ENCODE data around the gene U2AF1L4. TPM values are rescaled to one million over a fixed set of nuclear protein-coding genes. Genes with fewer than 3 reads are reported as not detected.

The U2AF1L4 gene
- total and polyA plus RNA-seq, 10 of the 15 experiments (the other 5 are each of a cell fraction or from before 2014, with no cell fraction given): 7.9 to 21.6 (median 15.1) TPM

DNA sequence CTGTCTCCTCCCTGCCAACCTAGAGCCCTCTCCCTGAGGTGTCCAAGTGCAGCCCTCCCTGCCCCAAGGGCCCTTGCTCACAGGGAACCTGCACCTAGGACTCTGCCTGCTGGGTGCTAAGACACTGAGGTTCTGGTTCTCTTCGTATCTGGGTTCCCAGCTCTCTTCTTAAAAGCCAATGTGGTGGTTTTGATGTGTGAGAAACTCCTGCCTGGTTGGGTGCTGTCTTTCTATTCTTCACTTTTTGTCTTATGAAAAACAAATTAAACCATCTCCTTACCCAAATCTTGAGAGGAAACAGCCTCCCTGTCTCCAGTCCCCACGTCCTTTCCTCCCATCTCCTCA lies 31.7 kb downstream of the U2AF1L4 start:
- Histone ChIP-seq H3K79me2 (ENCODE audit: control insufficient read depth, insufficient read depth, low read length) (peaks cover 53% of the 10 kb centered on the region), H3K27ac (ENCODE audit: control insufficient read depth, insufficient read depth) (peak overlapping the region; percentile 95), H3K9ac (ENCODE audit: control insufficient read depth, insufficient read depth, low read length) (peak overlapping the region; percentile 77), H4K20me1 (ENCODE audit: control insufficient read depth, insufficient read depth) (no peaks in the 10 kb centered on the region), H2AFZ (ENCODE audit: control insufficient read depth, low read depth, low read length) (no peak overlapping the region), H3K4me1 (ENCODE audit: control insufficient read depth, insufficient read depth, low read length) (peaks cover 43% of the 10 kb centered on the region), H3K4me2 (ENCODE audit: control insufficient read depth, insufficient read depth) (peak overlapping the region; percentile 99), H3K4me3 (peak overlapping the region; percentile 82), H3K36me3 (ENCODE audit: control insufficient read depth in 2 of 2, insufficient read depth in 2 of 2, low read length in 1 of 2) (no peaks in the 10 kb centered on the region; a peak in 1 of 4 replicates), H3K9me3 (replicated peaks; ENCODE audit: control insufficient read depth, insufficient read depth, low read length) (no peaks in the 10 kb centered on the region), H3K27me3 (replicated peaks in 1 of 2; ENCODE audit: control insufficient read depth in 2 of 2, insufficient read depth in 2 of 2, low read length in 1 of 2) (no peaks in the 10 kb centered on the region)
- TF ChIP-seq, protein P1, sequence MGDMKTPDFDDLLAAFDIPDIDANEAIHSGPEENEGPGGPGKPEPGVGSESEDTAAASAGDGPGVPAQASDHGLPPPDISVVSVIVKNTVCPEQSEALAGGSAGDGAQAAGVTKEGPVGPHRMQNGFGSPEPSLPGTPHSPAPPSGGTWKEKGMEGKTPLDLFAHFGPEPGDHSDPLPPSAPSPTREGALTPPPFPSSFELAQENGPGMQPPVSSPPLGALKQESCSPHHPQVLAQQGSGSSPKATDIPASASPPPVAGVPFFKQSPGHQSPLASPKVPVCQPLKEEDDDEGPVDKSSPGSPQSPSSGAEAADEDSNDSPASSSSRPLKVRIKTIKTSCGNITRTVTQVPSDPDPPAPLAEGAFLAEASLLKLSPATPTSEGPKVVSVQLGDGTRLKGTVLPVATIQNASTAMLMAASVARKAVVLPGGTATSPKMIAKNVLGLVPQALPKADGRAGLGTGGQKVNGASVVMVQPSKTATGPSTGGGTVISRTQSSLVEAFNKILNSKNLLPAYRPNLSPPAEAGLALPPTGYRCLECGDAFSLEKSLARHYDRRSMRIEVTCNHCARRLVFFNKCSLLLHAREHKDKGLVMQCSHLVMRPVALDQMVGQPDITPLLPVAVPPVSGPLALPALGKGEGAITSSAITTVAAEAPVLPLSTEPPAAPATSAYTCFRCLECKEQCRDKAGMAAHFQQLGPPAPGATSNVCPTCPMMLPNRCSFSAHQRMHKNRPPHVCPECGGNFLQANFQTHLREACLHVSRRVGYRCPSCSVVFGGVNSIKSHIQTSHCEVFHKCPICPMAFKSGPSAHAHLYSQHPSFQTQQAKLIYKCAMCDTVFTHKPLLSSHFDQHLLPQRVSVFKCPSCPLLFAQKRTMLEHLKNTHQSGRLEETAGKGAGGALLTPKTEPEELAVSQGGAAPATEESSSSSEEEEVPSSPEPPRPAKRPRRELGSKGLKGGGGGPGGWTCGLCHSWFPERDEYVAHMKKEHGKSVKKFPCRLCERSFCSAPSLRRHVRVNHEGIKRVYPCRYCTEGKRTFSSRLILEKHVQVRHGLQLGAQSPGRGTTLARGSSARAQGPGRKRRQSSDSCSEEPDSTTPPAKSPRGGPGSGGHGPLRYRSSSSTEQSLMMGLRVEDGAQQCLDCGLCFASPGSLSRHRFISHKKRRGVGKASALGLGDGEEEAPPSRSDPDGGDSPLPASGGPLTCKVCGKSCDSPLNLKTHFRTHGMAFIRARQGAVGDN (IDR thresholded peaks at IDR 0.05): peak; percentile 76; the same call in 1 of the 2 replicates
- TF ChIP-seq CHD1 (IDR thresholded peaks at IDR 0.05; ENCODE audit: low read depth, low read length): 0 out of 2 replicates have a peak, but pooled peaks have one; percentile 0
- no peak for TF ChIP-seq IRF4 (IDR thresholded peaks at IDR 0.05; ENCODE audit: low read depth, low read length)
- TF ChIP-seq, protein P2, sequence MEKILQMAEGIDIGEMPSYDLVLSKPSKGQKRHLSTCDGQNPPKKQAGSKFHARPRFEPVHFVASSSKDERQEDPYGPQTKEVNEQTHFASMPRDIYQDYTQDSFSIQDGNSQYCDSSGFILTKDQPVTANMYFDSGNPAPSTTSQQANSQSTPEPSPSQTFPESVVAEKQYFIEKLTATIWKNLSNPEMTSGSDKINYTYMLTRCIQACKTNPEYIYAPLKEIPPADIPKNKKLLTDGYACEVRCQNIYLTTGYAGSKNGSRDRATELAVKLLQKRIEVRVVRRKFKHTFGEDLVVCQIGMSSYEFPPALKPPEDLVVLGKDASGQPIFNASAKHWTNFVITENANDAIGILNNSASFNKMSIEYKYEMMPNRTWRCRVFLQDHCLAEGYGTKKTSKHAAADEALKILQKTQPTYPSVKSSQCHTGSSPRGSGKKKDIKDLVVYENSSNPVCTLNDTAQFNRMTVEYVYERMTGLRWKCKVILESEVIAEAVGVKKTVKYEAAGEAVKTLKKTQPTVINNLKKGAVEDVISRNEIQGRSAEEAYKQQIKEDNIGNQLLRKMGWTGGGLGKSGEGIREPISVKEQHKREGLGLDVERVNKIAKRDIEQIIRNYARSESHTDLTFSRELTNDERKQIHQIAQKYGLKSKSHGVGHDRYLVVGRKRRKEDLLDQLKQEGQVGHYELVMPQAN (conservative IDR thresholded peaks at IDR 0.05): 0 out of 2 replicates have a peak, but pooled peaks have one; percentile 44
- no peak for TF ChIP-seq PAX5 (IDR thresholded peaks at IDR 0.05; ENCODE audit: borderline replicate concordance, low read depth, low read length)
- 0 out of 2 replicates have a peak, but pooled peaks have one; percentile 24 for TF ChIP-seq ZSCAN29 (IDR thresholded peaks at IDR 0.05)
- ChIA-PET CTCF (interaction anchor here (1.1 to 7.3 kb wide), 9 partner anchors 12 to 196 kb away, joined by 3 to 271 read pairs (median 7); partner anchors contain the start of genes IGFLR1, PSENEN and U2AF1L4), RAD21 (ENCODE audit: unreplicated experiment) (interaction anchor here (1.2 to 6.3 kb wide), 8 partner anchors 14 to 218 kb away, joined by 3 to 430 read pairs (median 11); partner anchors contain the start of genes IGFLR1, LIN37 and ZBTB32), SMC1A (ENCODE audit: uncharacterized antibody, unreplicated experiment) (interaction anchor here (0.7 to 6.3 kb wide), 8 partner anchors 15 to 336 kb away, joined by 3 to 375 read pairs (median 5); partner anchors contain the start of genes COX6B1, IGFLR1, PSENEN and U2AF1L4), POLR2A (interaction anchor here (0.5 to 12.1 kb wide), 7 partner anchors 14 to 367 kb away, joined by 3 to 516 read pairs (median 11); partner anchors contain the start of genes IGFLR1, LIN37, PSENEN and U2AF1L4)
- intact Hi-C loops (cut with micrococcal nuclease; ENCODE audit: unreplicated experiment) (loop anchor here (5.0 kb wide), 1 partner anchor 189 kb away; the partner anchor contains the start of genes HCST and NFKBID), in situ Hi-C loops (cut with MboI) (no loop called here)
- ATAC-seq: no peak
- no peak for FAIRE-seq
- TSS peak; percentile 90 for BruUV-seq (replicated peaks)
- WGBS (ENCODE audit: insufficient coverage, insufficient replicate concordance, low lambda C conversion rate, missing lambda C conversion rate): 0% methylated on average over 2 of the region's 2 CpGs
- no peak for DNase-seq (ENCODE audit: low read depth, low spot score)

All from GM12878 (cell line).